Muscle layer of duodenum (tissue), 2 donors: ENCODE data around the gene MRPL52.
"Not testable (repeated sequence)": the region's sequence is repeated elsewhere in the genome, so short reads cannot be mapped to it uniquely, and the experiment has no call there.

Experiments
- H3K27ac ChIP-seq: one replicate; pipeline ENCODE4 v1.7.0; 2013; ENCODE audit warnings: mild to moderate bottlenecking, low read length
- H3K27me3 ChIP-seq: one replicate; pipeline ENCODE4 v1.7.0; 2013; ENCODE audit warnings: low read depth, mild to moderate bottlenecking, control low read depth, low read length
- H3K36me3 ChIP-seq, 2 donors: one replicate each; pipeline ENCODE4 v1.7.0; 2013; ENCODE audit warnings: low read length in 2 of 2, control low read depth in 1 of 2, mild to moderate bottlenecking in 1 of 2; ENCODE audit not compliant: insufficient read depth in 2 of 2, control insufficient read depth in 1 of 2
- H3K4me1 ChIP-seq, 2 donors: one replicate each; pipeline ENCODE4 v1.7.0; 2013; ENCODE audit warnings: low read length in 2 of 2, mild to moderate bottlenecking in 2 of 2, control low read depth in 1 of 2, moderate library complexity in 1 of 2; ENCODE audit not compliant: insufficient read depth in 2 of 2, control insufficient read depth in 1 of 2
- H3K4me3 ChIP-seq, 2 donors: one replicate each; pipeline ENCODE4 v1.7.0; 2013; ENCODE audit warnings: low read length in 2 of 2, low read depth in 1 of 2, mild to moderate bottlenecking in 1 of 2
- H3K9me3 ChIP-seq, 2 donors: one replicate each; pipeline ENCODE4 v1.7.0; 2013; ENCODE audit warnings: low read length in 2 of 2, control low read depth in 1 of 2, mild to moderate bottlenecking in 1 of 2; ENCODE audit not compliant: control insufficient read depth in 1 of 2
- donor health status: healthy.

Gene MRPL52

DNA sequence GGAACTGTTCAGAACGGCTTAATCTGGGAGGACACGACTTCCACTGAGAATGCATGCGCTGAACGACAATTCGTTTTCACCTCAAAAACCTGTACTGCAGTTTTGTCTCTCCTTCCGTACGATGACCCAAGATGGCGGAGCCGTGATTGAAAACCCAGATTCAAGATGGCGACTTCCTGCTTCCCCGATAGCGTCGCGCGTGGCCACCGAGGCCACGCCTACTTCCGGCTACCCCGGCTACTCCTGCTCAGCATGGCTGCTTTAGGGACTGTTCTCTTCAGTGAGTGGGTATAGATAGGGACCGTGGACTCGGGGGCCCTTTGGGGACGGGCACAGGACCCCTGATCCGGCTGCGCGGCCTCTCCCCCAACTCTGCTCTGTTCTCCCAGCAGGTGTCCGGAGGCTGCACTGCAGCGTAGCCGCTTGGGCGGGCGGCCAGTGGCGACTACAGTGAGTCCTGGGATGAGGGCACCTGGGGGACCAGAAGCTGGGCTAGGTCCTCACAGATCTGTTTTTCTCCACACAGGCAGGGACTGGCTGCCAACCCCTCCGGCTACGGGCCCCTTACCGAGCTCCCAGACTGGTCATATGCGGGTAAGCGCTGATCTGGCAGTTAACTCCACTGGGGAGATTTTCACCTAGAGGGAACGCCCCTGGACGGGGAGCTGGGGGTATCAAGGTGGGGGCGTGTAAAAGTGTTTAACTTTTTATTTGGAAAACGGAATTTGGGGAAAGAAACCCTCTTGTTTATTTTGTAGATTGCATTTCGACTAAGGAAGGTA, at the start of gene MRPL52:
MRPL52 (plus strand) TSS at position 227 of the 782 bp plus-strand sequence; CDS start at position 253, 26 bp downstream.
- H3K4me1 ChIP-seq: peaks cover 5 to 10% of the 10 kb centered on the region in 2 donors
- H3K27me3 ChIP-seq: no peaks in the 10 kb centered on the region
- peaks cover 5 to 18% of the 10 kb centered on the region in 2 donors for H3K36me3 ChIP-seq
- no peaks in the 10 kb centered on the region for H3K9me3 ChIP-seq
- H3K4me3 ChIP-seq: peak within 1 kb of the TSS; percentile 91 to 97
- peak within 1 kb of the TSS; percentile 87 for H3K27ac ChIP-seq

- Histone ChIP-seq H3K27ac (no peak overlapping the region), H3K36me3 (peaks cover 0 to 4% of the 10 kb centered on the region in 2 donors), H3K4me3 (no peak overlapping the region), H3K9me3 (no peaks in the 10 kb centered on the region), H3K27me3 (no peaks in the 10 kb centered on the region), H3K4me1 (no peaks in the 10 kb centered on the region)
Measured at GRCh38 chr14:22780105-22780679, 49.5 kb upstream of the MRPL52 start.

DNA sequence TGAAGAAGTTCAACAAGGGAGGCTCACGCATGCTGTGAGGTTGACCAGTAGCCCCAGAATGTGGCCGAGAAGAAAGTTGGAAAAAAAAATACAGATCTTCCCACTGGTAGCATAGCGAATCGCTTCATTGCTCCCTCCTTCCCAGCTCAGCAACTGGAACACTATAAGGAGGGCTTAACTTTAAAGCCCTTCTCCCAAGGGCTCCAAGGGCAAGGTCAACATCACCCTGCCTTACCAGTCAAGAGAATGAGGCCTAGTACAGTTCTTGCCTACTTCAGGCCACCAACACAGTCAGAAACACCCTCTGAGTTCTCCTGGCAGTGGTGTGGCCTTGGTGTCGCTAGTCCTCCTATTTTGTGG, 48.8 kb upstream of the MRPL52 start:
- no peaks in the 10 kb centered on the region for H3K9me3 ChIP-seq
- no peaks in the 10 kb centered on the region for H3K4me1 ChIP-seq
- H3K36me3 ChIP-seq: no peaks in the 10 kb centered on the region
- H3K27me3 ChIP-seq: no peaks in the 10 kb centered on the region
- H3K4me3 ChIP-seq: no peak overlapping the region
- H3K27ac ChIP-seq: peak overlapping the region; percentile 2

- Histone ChIP-seq H3K4me3 (no peak overlapping the region), H3K9me3 (no peaks in the 10 kb centered on the region), H3K27me3 (no peaks in the 10 kb centered on the region), H3K36me3 (no peaks in the 10 kb centered on the region), H3K27ac (peak overlapping the region; percentile 2), H3K4me1 (no peaks in the 10 kb centered on the region)
Measured at GRCh38 chr14:22781301-22781991, 48.2 kb upstream of the MRPL52 start.

DNA sequence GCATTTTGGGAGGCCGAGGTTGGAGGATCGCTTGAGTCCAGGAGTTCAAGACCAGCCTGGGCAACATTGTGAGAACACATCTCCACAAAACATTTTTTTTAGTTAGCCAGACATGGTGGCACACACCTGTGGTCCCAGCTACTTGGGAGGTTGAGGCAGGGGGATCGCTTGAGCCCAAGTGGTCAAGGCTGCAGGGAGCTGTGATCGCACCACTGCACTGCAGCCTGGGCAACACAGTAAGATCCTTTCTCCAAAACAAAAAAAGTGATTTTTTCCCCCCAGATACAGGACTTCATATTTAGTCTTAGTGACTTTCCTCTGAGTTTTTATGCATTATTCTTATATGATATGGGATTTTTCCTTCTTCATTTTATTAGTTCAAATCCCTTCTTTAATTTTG, 43.0 kb upstream of the MRPL52 start:
- Histone ChIP-seq H3K27ac (no peak overlapping the region), H3K36me3 (no peaks in the 10 kb centered on the region), H3K4me1 (no peaks in the 10 kb centered on the region), H3K27me3 (no peaks in the 10 kb centered on the region), H3K9me3 (no peaks in the 10 kb centered on the region), H3K4me3 (no peak overlapping the region)

DNA sequence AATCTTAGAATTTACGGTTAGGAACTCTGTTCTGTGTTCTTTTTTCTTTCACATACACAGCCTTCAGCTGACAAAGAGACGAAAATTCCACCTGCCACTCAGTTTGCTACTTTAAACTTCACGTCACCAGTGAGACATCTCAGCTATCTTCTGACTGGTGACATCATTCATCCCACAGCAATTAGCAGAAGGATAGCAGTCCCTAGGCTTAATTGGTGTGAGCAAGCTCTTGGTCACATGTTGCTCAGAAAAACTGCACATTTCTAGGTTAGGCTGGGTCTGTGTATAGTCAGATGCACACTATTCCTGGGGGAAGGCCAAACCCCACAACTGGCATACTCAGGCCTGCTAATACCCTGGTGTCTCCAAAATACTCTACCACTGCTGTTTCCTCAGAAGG, 38.4 kb upstream of the MRPL52 start:
- H3K4me3 ChIP-seq: no peak overlapping the region
- H3K27ac ChIP-seq: no peak overlapping the region
- no peaks in the 10 kb centered on the region for H3K36me3 ChIP-seq
- H3K9me3 ChIP-seq: no peaks in the 10 kb centered on the region
- H3K27me3 ChIP-seq: no peaks in the 10 kb centered on the region
- no peaks in the 10 kb centered on the region for H3K4me1 ChIP-seq

- Histone ChIP-seq H3K27me3 (no peaks in the 10 kb centered on the region), H3K9me3 (no peaks in the 10 kb centered on the region), H3K27ac (no peak overlapping the region), H3K36me3 (no peaks in the 10 kb centered on the region), H3K4me3 (no peak overlapping the region), H3K4me1 (no peaks in the 10 kb centered on the region)
Measured at GRCh38 chr14:22792158-22792557, 37.5 kb upstream of the MRPL52 start.

DNA sequence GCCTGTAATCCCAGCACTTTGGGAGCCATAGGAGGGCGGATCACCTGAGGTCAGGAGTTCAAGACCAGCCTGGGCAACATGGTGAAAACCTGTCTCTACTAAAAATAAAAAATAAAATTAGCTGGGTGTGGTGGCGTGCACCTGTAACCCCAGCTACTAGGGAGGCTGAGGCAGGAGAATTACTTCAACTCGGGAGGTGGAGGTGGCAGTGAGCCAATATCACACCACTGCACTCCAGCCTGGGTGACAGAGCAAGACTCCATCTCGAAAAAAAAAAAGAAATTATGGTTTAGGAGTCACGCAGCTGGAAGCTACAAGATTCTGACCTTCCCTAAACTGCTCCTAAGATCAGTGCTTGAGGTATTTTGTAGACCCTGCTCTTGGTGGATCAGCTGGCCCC, 36.1 kb upstream of the MRPL52 start:
- H3K36me3 ChIP-seq, H3K4me1 ChIP-seq, H3K27me3 ChIP-seq, H3K9me3 ChIP-seq, H3K4me3 ChIP-seq, H3K27ac ChIP-seq: not testable (repeated sequence)

GRCh38 chr14:22793976-22794375, 35.7 kb upstream of the MRPL52 start:
- Histone ChIP-seq H3K36me3 (no peaks in the 10 kb centered on the region), H3K4me3 (no peak overlapping the region), H3K9me3 (no peaks in the 10 kb centered on the region), H3K27ac (no peak overlapping the region), H3K27me3 (no peaks in the 10 kb centered on the region), H3K4me1 (peaks cover 0 to 4% of the 10 kb centered on the region in 2 donors)

DNA sequence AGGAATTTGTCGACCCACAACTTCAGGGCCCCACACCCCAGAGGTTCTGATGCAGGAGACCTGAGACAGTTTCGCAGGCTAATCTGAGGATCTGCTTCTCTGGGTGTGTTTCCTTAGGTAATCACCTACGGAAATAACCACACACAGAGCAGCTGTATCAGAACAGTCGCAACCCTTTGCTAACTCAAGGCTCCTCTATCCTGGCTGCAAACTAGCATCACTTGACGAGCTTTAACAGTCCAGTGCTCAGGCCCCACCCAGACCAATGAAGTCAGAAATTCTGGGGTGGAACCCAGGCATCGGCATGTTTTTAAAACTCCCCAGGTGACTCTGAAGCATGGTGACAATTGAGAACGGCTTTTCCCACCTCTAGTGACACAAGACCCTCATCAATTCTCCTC, 35.1 kb upstream of the MRPL52 start:
- Histone ChIP-seq H3K9me3 (no peaks in the 10 kb centered on the region), H3K36me3 (no peaks in the 10 kb centered on the region), H3K4me3 (no peak overlapping the region), H3K27me3 (no peaks in the 10 kb centered on the region), H3K27ac (no peak overlapping the region), H3K4me1 (peaks cover 0 to 4% of the 10 kb centered on the region in 2 donors)

- H3K27ac ChIP-seq: no peak overlapping the region
- no peaks in the 10 kb centered on the region for H3K36me3 ChIP-seq
- no peaks in the 10 kb centered on the region for H3K27me3 ChIP-seq
- H3K9me3 ChIP-seq: no peaks in the 10 kb centered on the region
- no peak overlapping the region for H3K4me3 ChIP-seq
- peaks cover 0 to 4% of the 10 kb centered on the region in 2 donors for H3K4me1 ChIP-seq
Measured at GRCh38 chr14:22796087-22796707, 33.5 kb upstream of the MRPL52 start.
